PC-9 (cell line): ENCODE measurements around the gene CYB5A.

Experiments
- CTCF ChIP-seq: fragments of 200-600 bp; sonication (generic); conservative IDR thresholded peaks from 2 replicates; pipeline ENCODE4 v1.6.1; 2017; ENCODE audit warnings: mixed run types, antibody characterized with exemption, mild to moderate bottlenecking, moderate library complexity
- EZH2 ChIP-seq: fragments of 200-600 bp; sonication (generic); IDR thresholded peaks from 2 replicates; pipeline ENCODE4 v1.8.0; 2017; ENCODE audit warnings: antibody characterized with exemption, low read depth

GRCh38 chr18:74334242-74334893 lies 42.6 kb upstream of the CYB5A start:
- TF ChIP-seq CTCF = no peak
- TF ChIP-seq EZH2 = no peak
